ENCODE data around the gene SCN2A.

- TF ChIP-seq CTCF (IDR thresholded peaks at IDR 0.05; ENCODE audit: extremely low read depth in 1 of 2, insufficient read depth in 1 of 2, low read depth in 1 of 2, low read length in 2 of 2): no peak
- TF ChIP-seq POLR2A (IDR thresholded peaks at IDR 0.05; ENCODE audit: low read depth, low read length): no peak
Measured at GRCh38 chr2:165289069-165289468, 49.9 kb downstream of the SCN2A start.
